Measurements from ENCODE around the gene CAPN5.

GRCh38 chr11:77026743-77027142, 40.0 kb upstream of the CAPN5 start:
- TF ChIP-seq CTCF (IDR thresholded peaks at IDR 0.05) (no peak), POLR2A (IDR thresholded peaks at IDR 0.05) (no peak), EP300 (IDR thresholded peaks at IDR 0.05) (no peak)

Data from tibial nerve (tissue), 4 donors.